NCI-H1092 (cell line): ENCODE results near the gene CDH4.
"Not testable (repeated sequence)": the region's sequence is repeated elsewhere in the genome, so short reads cannot be mapped to it uniquely, and the experiment has no call there.

ENCODE experiments used
- DNase-seq: peaks from one replicate; lab custom pipeline; 2025; lab: John Stamatoyannopoulos, UW

The CDH4 gene

GRCh38 chr20:61978491-61978890 is 726.4 kb downstream of the CDH4 start:
- no peak for DNase-seq

DNA sequence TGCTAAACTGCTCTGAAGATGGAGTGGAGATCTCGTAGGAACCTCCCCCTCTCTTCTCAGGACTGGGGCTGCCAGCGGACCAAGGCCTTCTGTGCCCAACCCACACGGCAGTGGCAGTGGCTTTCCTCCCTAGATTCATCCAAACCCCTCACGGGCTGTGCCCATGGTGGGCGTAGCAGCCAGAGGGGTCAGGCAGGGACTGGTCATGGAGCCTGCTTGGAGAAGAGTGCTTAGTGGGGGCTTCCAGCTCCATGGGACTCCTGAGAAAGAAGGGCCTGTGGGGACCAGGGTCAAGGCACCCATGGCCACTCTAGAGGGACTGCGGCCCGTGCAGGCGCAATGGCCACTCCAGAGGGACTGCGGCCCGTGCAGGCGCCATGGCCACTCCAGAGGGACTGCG is 727.0 kb downstream of the CDH4 start:
- no peak for DNase-seq

DNA sequence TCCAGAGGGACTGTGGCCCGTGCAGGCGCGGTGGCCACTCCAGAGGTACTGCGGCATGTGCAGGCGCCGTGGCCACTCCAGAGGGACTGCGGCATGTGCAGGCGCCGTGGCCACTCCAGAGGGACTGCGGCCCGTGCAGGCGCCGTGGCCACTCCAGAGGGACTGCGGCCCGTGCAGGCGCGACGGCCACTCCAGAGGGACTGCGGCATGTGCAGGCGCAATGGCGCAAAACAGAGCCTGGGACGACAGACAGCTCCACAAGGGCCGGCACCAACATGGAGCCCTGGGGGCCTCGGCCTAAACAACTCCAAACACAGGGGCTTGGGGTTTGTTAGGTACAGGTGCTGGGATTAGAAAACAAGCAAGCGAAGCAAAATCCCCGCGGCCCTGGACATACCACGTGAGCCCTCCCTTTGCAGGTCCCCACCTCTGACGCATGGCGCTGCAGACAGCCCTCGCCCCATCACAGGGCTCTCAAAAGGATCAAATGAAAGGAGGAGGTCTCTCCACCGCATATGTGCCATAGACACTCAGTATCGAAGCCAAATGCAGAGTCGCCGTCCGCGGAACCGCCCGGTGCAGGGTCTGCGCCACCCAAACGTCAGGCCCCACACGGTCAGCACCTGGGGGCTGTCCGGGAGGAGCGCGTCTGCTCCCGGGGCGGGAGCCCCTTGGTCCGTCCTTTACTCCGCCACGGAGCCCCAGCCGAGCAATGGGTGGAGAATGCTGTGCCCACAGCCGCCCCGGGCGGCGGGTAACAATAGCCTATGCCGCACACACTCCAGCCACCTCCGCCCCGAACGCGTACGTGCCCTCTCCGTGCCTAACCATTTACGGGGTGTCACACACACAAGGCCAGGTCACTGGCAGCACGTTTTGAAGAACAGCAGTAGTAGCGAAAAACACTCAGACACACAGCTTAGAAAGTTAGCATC is 727.9 kb downstream of the CDH4 start:
- no peak for DNase-seq

DNA sequence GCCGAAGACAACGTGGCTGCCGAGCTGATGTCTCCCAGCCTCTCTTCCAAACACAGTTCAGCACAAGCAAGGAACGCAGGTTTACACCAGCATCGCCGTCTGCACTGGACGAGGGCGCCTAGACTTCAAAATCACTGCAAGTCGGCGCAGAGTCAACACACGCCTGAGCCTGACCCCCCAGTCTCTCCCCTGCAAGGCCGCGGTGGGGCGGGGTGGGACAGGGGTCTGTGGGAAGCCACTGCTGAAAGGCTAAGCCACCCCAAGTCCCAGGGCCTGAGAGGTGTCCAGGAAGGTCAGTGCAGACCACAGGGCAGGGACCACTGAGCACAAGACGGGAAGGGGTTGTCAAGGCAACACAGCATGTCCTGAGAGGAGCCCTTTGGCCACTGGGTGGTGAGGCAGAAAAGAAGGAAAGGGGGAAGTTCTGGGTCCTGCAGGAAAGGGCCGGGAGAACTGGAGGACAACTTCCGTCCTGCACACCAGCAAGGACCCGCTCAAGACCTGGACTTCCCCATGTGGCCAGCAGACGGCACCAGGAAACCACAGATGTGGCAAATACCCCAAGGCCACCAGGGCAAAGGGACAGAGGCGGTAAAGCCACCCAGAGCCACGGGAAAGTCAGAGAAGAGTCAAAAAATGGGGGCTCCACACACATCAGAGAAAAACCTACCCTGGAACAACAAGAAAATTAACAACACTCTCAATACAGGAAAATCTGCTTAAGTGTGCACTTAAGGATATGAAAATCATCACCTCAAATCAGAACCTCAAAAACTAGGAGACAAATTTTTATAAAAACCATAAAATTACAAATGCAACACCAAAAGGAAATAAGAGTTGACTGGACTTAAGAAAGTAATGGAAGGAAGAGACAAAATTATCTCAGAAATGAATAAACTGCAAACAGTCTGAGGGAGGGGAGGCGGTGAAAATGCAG is 728.9 kb downstream of the CDH4 start:
- DNase-seq, result no peak

DNA sequence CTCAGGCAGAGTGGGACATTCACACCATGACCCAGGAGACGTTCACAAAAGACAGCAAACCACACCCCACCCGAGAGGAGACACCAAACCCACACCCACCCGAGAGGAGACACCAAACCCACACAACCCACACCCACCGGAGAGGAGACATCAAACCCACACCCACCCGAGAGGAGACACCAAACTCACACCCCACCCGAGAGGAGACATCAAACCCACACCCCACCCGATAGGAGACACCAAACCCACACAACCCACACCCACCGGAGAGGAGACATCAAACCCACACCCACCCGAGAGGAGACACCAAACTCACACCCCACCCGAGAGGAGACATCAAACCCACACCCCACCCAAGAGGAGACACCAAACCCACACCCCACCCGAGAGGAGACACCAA is 729.6 kb downstream of the CDH4 start:
- not testable (repeated sequence) for DNase-seq

- DNase-seq, result no peak
Observed at GRCh38 chr20:61982191-61982950, 730.3 kb downstream of the CDH4 start.

DNA sequence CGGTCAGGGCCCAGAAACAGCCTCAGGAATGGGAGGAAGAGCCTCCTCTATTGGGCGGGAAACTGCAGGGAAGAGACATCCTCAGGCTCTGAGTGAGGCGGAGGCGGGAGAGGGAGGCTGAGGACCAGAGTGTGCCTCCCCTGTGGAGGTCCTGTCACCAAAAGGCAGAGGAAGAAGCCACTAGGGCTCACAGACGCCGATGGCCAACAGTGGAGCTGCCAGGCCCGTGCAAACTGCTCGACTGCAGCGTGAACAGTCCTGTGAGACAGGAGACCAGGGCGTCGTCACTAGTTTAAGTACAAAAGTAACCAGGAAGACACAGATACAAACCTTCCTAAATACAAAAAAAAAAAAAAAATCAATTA is 730.9 kb downstream of the CDH4 start:
- DNase-seq, result no peak

DNA sequence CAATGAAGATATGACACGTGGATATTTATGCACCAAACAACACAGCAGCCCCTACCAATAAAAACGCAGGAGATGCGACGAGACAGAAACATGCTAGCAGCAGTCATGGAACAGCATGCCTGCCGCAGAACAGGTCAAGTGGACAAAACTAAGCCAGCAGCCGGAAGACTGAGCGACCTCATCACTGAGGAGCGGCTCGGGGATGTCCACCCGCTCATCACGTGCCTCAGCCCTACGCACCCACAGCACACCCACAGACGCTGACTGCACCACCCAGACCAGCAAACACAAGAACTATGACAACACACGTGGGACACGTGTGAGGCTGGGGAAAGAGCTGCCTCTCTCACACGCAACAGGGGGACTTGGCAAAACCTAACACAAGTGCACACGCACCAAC is 731.9 kb downstream of the CDH4 start:
- DNase-seq, result no peak

GRCh38 chr20:61984431-61984830 is 732.4 kb downstream of the CDH4 start:
- DNase-seq, result not testable (repeated sequence)

DNA sequence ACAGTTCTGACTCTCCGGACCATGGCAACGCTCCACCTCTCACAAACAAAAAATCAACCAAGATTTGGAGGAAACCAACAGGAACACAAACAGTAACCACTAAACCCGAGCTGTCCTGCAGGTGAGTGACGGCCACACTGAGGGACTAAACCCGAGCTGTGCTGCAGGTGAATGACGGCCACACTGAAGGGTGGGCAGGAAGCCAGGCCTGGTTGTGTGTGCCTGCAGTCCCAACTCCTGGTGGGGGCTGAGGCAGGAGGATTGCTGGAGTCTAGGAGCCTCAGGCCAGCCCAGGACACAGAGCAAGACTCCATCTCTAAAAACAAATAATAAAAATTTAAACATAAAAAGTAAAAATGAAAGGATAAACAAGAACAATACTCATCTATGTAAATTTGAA is 733.0 kb downstream of the CDH4 start:
- DNase-seq, result no peak

DNA sequence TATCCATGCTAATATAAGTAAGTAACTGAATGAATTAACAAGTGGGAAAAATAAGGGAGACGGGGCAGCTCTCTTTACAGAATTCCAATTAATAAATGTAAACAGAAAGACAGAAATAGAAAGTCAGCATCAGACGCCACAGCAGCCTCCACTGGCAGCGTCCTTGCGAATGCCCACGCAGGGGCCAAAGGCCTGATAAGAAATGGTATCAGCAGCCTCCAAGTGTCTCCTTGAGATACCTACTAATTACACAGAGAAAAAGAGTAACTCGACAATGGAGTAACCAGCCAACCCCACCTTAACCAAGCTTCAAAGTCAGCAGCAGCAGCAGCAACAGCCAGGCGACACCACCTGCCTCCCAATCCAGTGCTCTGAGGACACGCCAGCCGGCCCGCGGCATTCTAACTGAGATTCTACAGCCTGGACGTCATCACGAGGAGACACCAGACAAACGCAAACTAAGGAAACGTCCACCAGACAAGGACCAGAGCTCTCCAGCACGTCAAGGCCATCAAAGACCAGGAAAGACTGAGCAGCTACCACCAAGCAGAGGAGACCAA is 734.8 kb downstream of the CDH4 start:
- no peak for DNase-seq

DNA sequence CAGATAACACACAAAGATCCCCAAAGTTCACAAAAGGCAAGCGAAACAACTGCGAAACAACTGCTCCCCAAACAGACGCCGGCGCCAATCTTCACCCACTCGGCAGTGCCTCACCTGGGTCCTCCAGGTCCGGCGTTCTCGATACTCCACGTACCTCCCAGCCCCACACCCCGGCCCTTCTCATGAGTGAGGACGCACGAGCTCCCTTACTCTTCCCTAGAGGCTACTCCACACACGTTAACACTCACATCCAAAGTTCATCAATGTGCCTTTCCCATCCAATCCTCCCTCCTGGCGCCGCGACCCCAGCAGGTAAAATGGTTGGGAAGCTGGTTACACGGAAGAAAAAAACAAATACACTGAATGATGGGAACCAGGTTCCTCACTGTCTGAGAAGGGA is 736.6 kb downstream of the CDH4 start:
- no peak for DNase-seq

DNA sequence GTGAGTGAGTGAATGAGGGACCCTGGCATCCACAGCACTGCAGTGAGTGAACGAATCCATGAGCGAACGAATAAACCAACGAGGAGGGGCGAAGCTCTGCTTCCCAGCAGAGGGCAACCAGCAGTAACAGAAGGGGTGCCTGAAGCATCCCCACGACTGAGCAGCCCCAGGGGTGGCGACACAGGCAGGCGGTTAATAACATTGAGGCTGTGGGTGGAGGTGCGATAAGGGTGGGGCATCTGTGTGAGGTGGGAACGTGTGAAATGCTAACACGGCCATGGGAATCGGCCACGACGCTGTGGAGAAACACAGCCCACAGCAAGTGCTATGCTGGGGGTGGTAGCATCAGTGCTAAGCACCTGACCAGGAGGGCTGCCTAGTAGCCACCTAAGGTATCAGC is 737.7 kb downstream of the CDH4 start:
- no peak for DNase-seq
